HG03108 (cell line): Measurements from ENCODE around the gene RPL26.
A peak's percentile ranks its signal among the peaks of the same experiment; 100 is the strongest.

ENCODE experiments used
- ATAC-seq: cut with Tn5 transposase; IDR thresholded peaks from one replicate; pipeline ENCODE4 v1.9.1; 2021; ENCODE audit warnings: moderate library complexity; ENCODE audit not compliant: unreplicated experiment

RPL26 gene

DNA sequence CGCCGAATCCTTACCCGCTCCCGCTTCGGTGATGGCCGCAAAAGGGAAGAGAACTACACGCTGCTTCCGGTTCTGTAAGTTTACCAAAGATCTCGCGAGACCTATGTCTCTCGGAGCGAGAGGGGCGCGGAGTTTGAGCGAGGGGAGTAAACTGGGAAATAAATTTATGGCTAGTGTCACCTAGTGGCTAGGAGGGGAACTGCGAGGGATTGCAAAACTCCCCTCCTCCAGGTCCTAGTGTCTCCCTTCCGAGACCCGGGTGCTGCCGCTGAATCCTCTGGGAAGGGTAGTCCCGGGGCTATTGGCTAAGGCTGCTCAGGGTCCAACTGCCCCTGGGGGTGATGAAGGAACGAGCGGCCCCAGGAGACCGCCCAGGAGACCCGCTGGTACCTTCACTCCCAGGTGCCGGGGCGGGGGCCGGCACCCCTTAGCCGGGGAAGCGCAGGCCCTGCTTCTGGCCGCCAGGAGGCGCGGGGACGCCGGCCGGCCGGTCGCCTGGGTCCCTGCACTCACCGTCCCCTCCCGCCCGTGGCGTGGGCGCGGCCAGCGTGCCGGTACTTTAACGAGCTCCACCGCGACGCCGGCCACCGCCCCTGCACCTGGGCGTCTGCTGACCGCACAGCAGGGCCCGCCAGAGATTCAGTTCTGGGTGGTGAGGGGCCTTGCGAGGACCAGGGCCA is at the start of gene RPL26:
Gene RPL26 (minus strand): TSS at position 51 of the 680 bp plus-strand sequence. CDS start 883 bp downstream, outside the sequence.
- peak; percentile 88 for ATAC-seq

DNA sequence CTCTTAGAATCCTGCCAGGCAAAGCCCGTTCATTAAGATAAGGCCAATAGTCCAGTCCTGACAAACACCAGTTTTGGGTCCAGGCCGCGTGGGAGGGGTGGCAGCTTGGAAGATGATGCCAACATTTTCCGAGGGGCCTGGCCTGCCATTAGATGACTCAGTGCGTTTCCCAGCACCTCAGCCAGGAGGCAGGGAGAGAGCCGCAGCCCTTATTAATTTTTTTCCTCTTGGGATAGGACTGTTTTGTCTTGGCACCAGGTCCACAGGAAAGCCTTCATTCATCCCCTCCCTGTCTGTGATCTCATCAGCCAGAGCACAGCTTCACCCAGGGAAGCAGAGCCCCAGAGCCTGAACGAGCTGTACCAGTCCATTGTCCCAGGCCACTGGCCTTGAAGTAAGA is 48.0 kb upstream of the RPL26 start:
- ATAC-seq = no peak

DNA sequence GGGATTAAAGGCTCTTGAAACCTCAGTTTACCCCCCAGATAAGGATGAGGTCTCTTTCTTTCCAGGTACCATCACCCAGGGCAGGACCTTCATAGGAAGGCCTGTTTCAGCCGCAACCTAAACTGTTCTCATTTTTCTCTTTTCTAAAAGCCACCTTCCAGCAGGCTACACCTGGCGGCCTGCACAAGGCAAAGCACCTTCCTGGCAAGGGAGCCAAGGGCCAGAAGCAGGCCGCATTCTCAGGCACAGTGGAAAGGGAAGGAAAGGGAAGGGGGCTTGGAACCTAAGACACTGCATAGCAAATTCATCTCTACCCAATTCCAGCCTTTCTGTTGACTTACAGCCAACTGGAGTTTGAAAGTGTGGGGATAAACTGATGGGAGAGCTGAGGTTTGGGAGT is 43.8 kb upstream of the RPL26 start:
- no peak for ATAC-seq

DNA sequence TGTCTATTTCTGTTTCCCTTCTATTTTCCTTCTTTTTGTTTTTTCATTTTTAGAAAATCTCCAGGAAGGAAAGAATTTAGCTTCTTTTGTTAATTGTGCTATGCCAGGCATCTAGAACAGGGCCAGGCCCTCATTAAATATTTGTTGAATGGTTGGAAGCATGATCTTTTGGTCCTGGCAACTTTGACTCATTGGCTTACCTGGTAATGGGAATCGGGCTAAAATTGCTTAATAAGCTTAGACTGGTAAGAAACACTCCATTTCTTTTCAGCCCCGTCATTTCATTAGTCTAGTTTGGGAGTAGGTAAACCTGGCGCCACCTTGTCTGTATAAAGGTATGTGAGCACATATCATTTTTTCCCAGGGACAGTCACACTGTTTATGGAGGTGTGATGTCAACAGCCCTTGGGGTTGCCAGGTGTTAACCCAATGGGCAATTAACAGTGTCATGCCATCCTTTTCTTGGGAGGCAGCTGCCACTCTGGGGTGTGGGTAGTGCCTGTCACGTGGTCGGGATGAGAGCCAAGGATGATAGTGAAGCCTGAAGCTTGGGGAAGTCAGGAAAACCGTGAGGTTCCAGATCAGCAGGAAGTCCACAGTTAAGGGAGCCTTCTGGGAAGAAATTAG is 43.2 kb upstream of the RPL26 start:
- ATAC-seq = no peak

DNA sequence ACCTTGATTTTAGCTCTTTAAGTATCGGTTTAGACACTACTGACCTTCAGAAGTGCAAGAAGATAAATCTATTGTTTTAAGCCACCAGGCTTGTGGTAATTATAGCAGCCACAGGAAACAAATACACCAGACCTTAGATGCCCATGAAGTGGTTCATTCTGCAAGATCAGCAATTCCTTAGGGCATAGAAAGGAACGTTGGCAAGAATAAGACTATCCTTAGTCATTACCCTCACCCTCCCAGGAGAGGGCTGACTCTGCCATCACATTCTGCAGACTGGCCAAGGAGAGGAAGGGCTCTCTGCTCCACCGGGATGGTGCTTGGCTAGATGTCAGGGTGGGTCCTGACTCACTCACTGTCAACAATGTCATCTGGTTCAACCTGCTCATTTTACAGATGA is 38.6 kb upstream of the RPL26 start:
- ATAC-seq = no peak

DNA sequence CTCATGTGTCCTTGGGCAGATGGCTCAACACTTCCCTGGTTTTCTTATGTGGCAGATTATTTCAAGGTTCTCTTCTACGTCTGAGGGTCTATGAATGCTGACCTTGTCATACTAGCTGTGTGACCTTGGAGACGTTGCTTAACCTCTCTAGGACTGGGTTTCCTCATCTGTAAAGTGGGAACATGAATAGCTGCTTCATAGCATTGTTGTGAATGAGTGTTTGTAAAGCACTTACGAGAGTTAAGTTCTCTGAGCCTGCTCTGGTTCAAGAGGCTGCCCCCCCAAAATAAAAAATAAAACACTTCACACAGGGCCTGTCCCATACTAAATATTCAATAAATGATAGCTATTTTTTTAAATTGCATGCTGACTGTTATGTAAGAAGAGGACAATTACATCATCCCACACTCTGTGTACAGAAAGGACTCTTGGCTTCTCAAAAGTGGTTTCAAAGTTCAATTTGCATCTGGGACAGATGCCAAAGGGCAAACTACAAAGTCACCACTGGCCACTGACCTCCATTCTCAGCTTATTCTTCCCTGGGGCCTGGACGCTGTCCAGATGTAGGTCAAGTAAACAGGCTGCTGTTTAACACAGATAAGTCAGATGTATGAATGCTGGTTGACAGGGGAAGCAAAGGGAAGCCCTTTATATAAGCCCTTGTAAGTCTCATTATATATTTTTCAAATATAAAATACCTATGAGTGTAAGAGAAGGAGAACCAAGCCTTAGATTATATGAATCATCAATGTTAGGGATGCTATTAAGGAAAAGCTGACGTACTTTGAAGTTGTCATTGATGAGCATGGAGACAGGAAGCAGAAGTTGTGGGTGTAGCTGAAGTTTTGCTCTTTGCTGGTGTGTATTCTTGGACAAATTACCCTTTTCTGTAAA is 37.3 kb upstream of the RPL26 start:
- no peak for ATAC-seq

DNA sequence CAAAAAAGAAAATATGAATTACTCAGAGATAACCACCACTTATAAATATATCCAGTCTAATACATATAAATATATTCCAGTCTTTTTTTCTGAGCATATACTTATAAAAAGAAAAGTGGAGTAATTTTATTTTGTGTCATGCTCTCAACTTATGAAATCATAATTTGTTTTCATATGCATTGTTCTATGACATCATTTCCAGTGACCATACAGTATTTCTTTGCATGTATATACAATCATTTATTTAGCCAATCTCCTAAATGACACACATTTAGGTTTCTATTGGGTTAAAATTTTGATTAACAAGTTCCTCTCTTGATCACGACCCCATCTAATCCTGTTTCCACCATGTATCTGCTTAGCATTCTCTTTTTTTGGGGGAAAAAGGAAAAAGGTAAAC is 36.3 kb upstream of the RPL26 start:
- ATAC-seq = no peak

DNA sequence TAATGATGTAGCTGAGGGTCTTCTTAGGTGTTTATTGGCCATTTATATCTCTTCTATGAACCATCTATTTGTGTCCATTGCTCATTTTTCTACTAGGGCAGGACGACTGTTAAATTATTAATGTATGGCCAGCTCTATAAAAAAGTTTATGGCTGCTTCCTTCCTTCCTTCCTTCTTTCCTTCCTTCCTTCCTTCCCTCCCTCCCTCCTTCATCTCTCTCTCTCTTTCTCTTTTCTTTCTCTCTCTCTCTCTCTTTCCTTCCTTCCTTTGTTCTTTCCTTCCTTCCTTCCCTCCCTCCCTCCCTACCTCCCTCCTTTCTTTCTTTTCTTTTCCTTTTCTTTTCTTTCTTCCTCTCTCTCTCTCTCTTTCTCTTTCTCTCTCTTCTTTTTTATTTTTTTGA is 35.5 kb upstream of the RPL26 start:
- ATAC-seq = no peak

DNA sequence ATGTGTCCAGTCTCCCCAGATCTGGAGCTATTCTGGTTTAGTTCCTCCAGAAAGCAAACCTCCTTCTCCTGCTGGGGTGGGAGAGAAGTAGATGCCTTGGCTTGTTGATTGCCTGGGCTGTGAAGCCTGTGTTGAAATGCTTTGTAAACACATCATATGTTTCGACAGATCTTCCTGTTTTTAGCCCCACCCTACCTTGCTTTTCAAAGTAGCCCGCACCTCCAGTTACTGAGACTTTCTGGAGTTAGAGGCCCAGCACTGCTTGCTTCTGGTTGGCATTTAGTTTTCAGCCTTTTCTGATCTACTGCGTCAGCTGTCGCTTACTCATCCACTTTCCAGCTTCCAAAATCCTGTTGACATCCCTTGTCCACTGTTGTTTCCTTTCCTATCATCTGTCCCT is 34.8 kb upstream of the RPL26 start:
- ATAC-seq = no peak

DNA sequence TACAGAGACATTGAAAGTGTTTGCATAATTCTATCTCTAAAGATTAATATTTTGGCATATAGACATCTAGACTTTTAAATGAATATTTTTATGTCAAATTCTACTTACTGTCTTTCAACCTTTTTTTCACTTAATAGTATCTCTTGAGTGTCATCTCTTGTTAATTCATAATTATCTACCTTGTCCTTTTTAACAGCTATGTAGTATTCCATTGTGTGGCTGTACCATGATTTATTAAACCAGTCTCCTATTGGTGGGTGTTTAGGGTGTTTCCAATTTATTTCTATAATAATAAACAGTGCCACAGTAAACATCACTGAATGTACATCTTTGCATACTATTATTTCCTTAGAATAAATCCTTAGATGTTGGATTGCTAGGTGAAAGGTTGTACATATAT is 30.9 kb upstream of the RPL26 start:
- ATAC-seq = no peak

DNA sequence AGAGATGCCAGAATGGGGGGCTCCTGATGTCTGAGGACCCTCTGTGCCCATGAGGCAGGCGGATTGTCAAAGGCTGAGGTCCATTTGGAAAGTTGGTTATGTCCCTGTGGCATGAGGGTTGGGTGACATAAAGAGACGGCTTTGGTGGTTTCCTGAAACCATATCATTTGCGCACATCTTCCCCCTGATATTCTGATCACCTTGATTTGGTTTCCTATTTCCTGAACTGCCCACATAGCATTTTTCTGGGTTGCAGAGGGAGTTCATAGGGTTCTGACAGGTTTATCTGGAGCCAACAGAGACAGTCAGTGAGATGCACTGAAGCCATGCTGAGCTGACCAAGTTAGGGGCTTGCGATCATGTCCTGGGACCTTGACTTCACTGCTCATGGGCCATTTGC is 30.3 kb upstream of the RPL26 start:
- ATAC-seq = no peak

DNA sequence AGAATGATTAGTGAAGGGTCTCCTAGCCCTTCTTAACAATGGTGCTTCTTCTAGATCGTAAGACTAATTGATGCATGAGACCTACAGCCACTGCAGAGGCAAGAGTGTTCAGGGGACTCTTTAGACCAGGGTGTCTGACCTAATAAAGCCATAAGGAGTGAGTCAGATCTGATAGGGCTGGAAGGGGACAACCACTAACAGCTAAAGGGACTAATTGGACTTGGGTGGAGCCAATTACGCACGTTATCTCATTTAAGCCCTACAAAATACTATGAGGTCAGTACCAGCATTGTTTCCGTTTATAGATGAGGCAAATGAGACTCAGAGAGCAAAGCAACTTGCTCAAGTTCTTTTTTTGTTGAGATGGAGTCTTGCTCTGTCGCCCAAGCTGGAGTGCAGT is 29.1 kb upstream of the RPL26 start:
- no peak for ATAC-seq

DNA sequence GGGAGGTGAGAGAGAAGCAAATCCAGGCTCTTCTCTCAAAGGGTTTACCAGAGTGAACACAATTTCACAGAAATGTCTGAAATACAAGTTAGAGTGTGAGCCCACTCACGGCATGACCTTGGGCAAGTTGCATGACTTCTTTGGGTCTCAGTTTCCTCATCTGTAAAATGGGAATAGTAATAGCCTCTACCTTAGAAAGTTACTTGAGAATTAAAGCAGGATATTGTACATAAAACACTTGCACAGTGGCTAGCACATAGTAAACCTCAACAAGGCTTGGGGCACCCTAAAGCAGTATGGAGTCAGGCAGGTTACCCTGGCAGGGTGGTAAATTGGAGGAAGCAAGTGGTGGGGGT is 27.9 kb upstream of the RPL26 start:
- no peak for ATAC-seq

DNA sequence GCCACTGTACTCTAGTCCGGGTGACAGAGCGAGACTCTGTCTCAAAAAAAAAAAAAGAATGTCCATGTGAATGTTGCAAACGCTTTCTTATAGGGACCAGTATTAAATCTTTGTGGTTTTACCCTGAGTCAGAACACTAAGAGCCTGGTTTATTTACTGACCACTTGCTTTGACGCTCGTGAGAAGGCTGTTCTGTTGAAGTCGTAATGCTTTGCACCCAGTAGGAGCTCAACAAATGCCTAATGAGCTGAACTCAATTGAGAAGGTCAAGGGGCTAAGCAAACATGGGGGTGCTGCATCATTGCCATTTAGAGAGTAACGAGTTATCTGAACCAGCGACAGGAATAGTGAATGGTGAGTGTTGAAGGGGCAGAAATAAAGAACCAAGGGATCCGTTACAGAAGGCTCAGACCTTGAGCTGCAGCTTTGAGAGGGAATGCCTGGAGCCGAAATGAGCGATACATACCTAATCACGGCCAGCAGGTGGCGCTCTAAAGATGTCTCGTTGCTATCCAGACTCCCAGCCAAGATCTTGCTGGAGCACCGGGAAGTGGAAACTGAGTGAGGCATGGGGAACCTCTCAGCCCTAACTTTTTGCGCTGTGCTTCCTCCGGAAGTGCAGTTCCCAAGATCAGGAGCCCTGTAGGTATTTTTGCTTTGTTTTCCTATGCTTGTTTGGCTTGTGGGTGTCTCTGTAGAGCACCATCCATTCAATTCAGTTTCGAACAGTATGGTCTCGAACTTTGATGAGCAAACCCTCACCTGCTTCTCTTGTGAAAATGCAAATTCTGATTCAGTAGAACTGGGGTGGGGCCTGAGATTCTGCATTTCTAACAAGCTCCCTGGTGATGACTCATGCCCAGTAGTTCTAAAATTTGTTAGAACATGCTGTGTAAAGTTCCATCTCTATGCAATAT is 27.2 kb upstream of the RPL26 start:
- ATAC-seq = no peak

DNA sequence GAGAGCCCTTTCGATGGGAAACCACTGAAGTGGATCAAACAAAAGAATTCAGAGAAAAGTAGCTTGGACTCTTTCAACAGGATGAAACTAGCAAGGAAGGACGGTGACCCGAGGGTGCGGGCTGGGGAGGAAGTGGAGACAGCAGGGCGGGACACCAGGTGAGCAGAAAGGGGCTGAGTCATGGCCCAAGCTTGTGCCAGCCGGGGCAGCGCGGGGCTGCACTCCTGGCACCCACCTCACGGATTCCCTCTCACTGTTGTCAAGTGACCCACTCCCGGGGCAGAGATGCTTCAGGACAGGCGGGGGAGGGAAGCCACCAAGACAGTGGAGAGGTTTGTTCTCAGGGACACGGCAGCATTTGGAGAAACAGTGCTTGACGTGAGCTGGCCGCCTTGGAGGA is 25.4 kb upstream of the RPL26 start:
- ATAC-seq = no peak

DNA sequence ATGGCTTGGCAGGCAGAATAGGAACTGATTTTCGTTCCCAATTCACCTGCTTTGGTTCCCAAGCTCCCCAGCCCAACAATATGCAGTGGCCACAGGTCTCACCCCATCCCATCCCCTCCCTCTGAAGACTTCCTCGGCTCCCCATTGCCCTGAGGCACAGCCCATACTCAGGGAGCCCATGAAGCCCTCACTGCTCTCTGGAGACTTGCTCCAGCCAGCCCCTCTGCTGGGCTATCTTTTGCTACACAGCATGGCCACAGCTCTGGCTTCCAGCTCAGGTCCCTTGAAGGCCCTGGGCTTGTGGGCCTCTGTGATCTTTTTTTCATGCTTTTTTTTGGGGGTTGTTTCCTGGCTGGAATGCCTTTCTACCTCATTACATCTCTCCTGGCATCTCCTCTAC is 23.2 kb upstream of the RPL26 start:
- ATAC-seq = no peak

DNA sequence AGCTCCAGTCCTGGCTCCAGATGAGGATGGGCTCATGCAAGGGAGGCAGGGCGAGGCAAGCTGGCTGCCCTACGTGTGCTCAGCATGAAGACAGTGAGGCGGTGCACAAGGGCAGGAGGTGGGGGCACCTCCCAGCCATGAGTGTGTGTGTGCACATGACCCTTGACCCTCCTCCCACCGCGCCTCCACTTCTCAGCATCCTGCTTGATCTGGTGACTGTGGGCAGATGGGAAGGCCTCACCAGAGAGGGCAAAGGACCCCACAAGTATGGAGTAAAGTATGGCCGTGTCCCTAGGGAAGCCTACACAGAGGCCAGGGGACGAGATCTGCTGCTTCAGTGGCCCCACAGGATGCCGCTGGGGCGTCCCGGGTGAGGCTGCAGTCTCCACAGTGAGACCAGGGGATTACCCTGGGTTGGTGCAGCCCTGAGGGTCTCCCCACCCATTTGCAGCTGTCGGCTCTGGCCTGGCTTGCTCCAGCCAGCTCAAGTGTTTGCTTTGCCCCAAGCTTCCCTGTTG is 22.6 kb upstream of the RPL26 start:
- no peak for ATAC-seq

DNA sequence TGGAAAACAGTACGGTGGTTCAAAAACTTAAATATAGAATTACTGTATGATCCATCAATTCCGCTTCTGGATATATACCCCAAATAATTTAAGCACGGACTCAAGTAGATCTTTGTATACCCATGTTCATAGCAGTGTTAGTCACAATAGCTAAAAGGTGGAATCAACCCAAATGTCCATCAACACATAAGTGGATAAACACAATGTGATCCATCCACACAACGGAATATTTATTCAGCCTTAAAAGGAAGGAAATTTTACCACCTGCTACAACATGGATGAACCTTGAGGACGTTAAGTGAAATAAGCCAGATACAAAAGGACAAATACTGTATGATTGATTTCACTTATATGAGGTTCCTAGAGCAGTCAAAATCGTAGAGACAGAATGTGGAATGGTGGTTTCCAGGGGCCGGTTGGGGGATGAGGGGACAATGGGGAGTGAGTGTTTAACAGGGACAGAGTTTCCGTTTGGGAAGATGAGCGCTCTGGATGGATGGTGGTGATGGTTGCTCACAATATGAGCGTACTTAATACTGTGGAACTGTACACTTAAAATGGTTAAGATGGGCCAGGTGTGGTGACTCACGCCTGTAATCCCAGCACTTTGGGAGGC is 20.0 kb upstream of the RPL26 start:
- ATAC-seq = no peak

DNA sequence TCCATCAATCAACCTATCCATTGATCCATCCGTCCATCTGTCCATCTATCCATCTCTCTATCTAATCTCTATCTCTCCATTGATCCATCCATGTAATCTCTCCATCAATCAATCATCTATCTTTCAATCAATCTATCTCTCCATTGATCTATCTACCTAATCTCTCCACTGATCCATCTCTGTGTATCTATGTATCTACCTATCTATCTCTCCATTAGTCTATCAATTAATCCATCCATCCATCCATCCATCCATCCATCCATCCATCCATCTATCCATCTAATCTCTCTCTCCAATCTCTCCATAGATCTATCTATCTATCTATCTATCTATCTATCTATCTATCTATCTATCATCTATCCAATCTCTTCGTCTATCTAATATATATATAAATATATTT is 18.1 kb upstream of the RPL26 start:
- no peak for ATAC-seq

DNA sequence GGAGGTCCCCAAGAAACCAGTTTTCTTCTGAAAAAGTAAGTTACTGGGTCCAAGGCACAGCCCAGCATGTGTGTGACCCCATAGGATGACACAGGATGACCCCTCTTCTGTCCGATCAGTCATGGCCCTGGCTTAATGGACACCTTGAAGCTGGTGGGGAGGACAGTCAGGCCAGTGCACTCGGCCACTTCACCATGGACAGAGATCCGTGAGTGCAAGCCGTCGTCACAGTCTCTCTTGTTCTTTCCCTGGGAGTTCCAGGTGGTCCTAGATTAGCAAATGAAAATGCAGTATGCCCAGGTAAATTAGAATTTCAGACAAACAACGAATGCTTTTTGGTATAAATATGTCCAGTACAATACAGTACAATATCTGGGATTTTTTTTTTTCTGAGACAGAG is 16.0 kb upstream of the RPL26 start:
- no peak for ATAC-seq
